Right lobe of liver (tissue), 6 donors: Measurements from ENCODE around the gene DIAPH1. TPM values are rescaled to one million over a fixed set of nuclear protein-coding genes. Genes with fewer than 3 reads are reported as not detected.

Experiments
- ATAC-seq, 4 donors: fragments of 200-7000 bp; cut with Tn5 transposase; one replicate each; pipeline ENCODE4 v1.9.1; 2020; ENCODE audit warnings: mild to moderate bottlenecking in 4 of 4, moderate library complexity in 4 of 4
- DNase-seq, 3 donors: peaks; one replicate each; pipeline ENCODE4 v3.0.0-alpha.2; 2020
- H3K27ac ChIP-seq, 3 donors: fragments of 200-600 bp; one replicate each; pipeline ENCODE4 v1.8.0; 2022
- H3K27me3 ChIP-seq, 2 donors: fragments of 200-600 bp; one replicate each; pipeline ENCODE4 v1.8.0; 2022
- H3K36me3 ChIP-seq, 4 donors: fragments of 200-600 bp; sonication (generic) in 1 of 4; one replicate each; pipeline versions ENCODE4 v1.5.1 to v1.8.0; 2017 to 2022; ENCODE audit warnings: control low read depth in 1 of 4
- H3K4me1 ChIP-seq, 4 donors: fragments of 200-600 bp; sonication (generic) in 1 of 4; one replicate each; pipeline versions ENCODE4 v1.5.1 to v1.8.0; 2017 to 2022; ENCODE audit warnings: control low read depth in 1 of 4
- H3K4me3 ChIP-seq, 3 donors: fragments of 200-600 bp; one replicate each; pipeline ENCODE4 v1.8.0; 2022
- H3K9me3 ChIP-seq, 4 donors: fragments of 200-600 bp; sonication (generic) in 1 of 4; one replicate each; pipeline versions ENCODE4 v1.5.1 to v1.8.0; 2017 to 2022; ENCODE audit warnings: control low read depth in 1 of 4
- POLR2A ChIP-seq: fragments of 450-650 bp; IDR thresholded peaks from one replicate; pipeline ENCODE4 v1.6.1; 2017; ENCODE audit warnings: antibody characterized with exemption, mild to moderate bottlenecking
- WGBS: methylation state at CpG from one replicate; pipeline ENCODE4 v1.1.6; 2018; ENCODE audit warnings: low coverage, low lambda C conversion rate; ENCODE audit not compliant: insufficient coverage; ENCODE audit errors: missing lambda C conversion rate; 5-methylcytosine and 5-hydroxymethylcytosine counted together
- intact Hi-C, 2 donors: fragments of 100-400 bp; cut with DNase I; formaldehyde crosslinking; loops; one replicate each; pipeline versions ENCODE4 v1.11.2 to v1.14.1; 2022
- total RNA-seq, 6 experiments: library from RNA; depleted of rRNA in 2 of 6; stranded (reverse); fragments of >200 nt in 2 of 6; fragmentation: NEBNext Ultra II Directional in 3 of 6; extraction: Animal tissue kit (Norgen Biotek cat#: 25700) in 3 of 6; gene quantifications; one replicate each; pipeline versions ENCODE4 v1.1.0 to v1.2.4, GENCODE V29; 2016 to 2023
- TF ChIP-seq, protein P1 (sequence below), 4 donors: fragments of 200-600 bp in 3 of 4; fragments of 450-650 bp in 1 of 4; IDR thresholded peaks; one replicate each; pipeline versions ENCODE4 v1.5.1 to v1.8.0; 2016 to 2022; ENCODE audit warnings: antibody characterized with exemption in 4 of 4, mild to moderate bottlenecking in 2 of 4
- donor health status: DM: no; HTN: yes; CAD: no.
- donor health status: DM: no; HTN: no; CAD: no.
- donor health status: DM: no; HTN: no; CAD: no.
- donor health status: DM: no; HTN: yes; CAD: no.
- donor health status: DM: no; HTN: yes; CAD: no.

Gene DIAPH1
- total RNA-seq, 6 experiments from 2014 or later = 93.7 to 114 (median 107) TPM

DNA sequence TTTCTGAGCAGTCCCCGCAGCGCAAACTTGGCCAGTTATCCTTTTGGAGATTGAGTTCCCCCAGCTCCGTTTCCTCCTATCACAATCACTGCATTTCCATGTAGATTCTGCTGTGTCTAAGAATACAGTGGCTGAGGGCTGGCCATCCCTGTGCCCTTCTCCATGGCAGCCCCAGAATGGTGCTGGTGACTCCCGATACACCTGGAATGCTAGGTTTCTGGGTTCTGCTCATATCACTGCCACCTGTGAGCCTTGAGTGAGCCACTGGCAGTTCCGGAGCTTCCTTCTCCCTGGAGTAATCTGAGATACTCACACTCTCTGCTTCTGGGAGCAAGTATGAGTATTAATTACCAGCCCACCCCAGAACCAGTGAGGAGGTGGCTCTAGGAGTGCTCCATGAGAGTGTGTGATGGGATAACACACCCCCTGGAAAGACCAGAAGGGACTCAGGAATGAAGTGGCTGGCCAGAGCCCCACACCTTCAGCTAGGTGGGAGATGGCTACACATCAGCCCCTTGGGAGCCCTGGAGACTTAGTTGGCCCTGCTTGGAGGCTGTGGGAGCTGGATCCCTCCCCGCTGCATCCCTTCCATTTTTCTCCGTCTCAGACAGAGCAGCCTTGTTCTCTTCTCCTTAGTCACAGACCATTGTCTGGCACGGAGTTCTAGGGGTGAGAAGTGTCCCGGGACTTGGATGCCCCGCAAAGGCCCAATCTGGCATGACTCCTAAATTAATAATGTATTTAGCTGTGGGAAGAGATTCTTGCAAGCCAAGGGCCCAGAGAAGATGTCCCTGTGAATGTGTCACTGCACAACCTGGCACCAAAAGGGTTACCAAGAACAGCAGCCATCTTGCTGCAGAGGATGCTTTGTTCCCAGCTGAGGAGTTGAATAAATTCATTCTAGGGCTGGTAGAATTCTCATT lies 125.0 kb downstream of the DIAPH1 start:
- H3K27me3 ChIP-seq = no peaks in the 10 kb centered on the region
- ATAC-seq = no peak
- intact Hi-C loops = no loop called here
- no peaks in the 10 kb centered on the region for H3K36me3 ChIP-seq
- no peak overlapping the region for H3K4me3 ChIP-seq
- no peak overlapping the region for H3K27ac ChIP-seq
- WGBS = 82% methylated on average over 9 of the region's 10 CpGs
- H3K9me3 ChIP-seq = no peaks in the 10 kb centered on the region
- H3K4me1 ChIP-seq = peaks cover 0 to 13% (median 0%) of the 10 kb centered on the region in 4 donors
- TF ChIP-seq, protein P1, sequence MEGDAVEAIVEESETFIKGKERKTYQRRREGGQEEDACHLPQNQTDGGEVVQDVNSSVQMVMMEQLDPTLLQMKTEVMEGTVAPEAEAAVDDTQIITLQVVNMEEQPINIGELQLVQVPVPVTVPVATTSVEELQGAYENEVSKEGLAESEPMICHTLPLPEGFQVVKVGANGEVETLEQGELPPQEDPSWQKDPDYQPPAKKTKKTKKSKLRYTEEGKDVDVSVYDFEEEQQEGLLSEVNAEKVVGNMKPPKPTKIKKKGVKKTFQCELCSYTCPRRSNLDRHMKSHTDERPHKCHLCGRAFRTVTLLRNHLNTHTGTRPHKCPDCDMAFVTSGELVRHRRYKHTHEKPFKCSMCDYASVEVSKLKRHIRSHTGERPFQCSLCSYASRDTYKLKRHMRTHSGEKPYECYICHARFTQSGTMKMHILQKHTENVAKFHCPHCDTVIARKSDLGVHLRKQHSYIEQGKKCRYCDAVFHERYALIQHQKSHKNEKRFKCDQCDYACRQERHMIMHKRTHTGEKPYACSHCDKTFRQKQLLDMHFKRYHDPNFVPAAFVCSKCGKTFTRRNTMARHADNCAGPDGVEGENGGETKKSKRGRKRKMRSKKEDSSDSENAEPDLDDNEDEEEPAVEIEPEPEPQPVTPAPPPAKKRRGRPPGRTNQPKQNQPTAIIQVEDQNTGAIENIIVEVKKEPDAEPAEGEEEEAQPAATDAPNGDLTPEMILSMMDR (IDR thresholded peaks at IDR 0.05) = no peak
- TF ChIP-seq POLR2A = no peak
- DNase-seq = no peak

GRCh38 chr5:141492168-141492885 lies 126.5 kb downstream of the DIAPH1 start:
- peaks cover 0 to 13% (median 0%) of the 10 kb centered on the region in 4 donors for H3K4me1 ChIP-seq
- DNase-seq = no peak
- TF ChIP-seq, protein P1 (IDR thresholded peaks at IDR 0.05) = no peak
- TF ChIP-seq POLR2A = no peak
- H3K9me3 ChIP-seq = no peaks in the 10 kb centered on the region
- H3K27ac ChIP-seq = no peak overlapping the region
- WGBS = 19% methylated on average over 3 of the region's 68 CpGs
- peak; percentile 20 to 53 (median 34) for ATAC-seq
- peak overlapping the region in 1 of 3 donors; percentile 0 for H3K4me3 ChIP-seq
- H3K27me3 ChIP-seq = no peaks in the 10 kb centered on the region
- no peaks in the 10 kb centered on the region for H3K36me3 ChIP-seq
- intact Hi-C loops = no loop called here

GRCh38 chr5:141491323-141492167 lies 127.3 kb downstream of the DIAPH1 start:
- Histone ChIP-seq H3K27me3 (no peaks in the 10 kb centered on the region), H3K4me1 (peaks cover 0 to 13% (median 0%) of the 10 kb centered on the region in 4 donors), H3K9me3 (no peaks in the 10 kb centered on the region), H3K27ac (no peak overlapping the region), H3K36me3 (no peaks in the 10 kb centered on the region), H3K4me3 (peak overlapping the region in 1 of 3 donors; percentile 0)
- DNase-seq (peak in 1 of 3 donors; percentile 37), ATAC-seq (no peak)
- TF ChIP-seq, protein P1 (IDR thresholded peaks at IDR 0.05) = no peak
- no peak for TF ChIP-seq POLR2A
- WGBS = 29% methylated on average over 20 of the region's 66 CpGs
- intact Hi-C loops = no loop called here

- intact Hi-C loops = no loop called here
- H3K36me3 ChIP-seq = no peaks in the 10 kb centered on the region
- no peaks in the 10 kb centered on the region for H3K9me3 ChIP-seq
- WGBS = no CpG with 5 or more reads among the region's 13 CpGs
- DNase-seq (no peak), ATAC-seq (no peak)
- TF ChIP-seq, protein P1 (IDR thresholded peaks at IDR 0.05) = no peak
- no peak for TF ChIP-seq POLR2A
- H3K4me3 ChIP-seq = no peak overlapping the region
- no peak overlapping the region for H3K27ac ChIP-seq
- H3K27me3 ChIP-seq = no peaks in the 10 kb centered on the region
- peaks cover 0 to 13% (median 0%) of the 10 kb centered on the region in 4 donors for H3K4me1 ChIP-seq
These were observed 128.0 kb downstream of the DIAPH1 start for GRCh38 chr5:141490771-141491170.
